Stimulated activated CD8-positive, alpha-beta memory T cell treated with anti-CD3 and anti-CD28 coated beads, Interleukin-12 subunit alpha, Interleukin-12 subunit beta, amount 100 ng/mL, for 24 hours (primary cell): ENCODE results near the gene AK2.
"Not testable (repeated sequence)": the region's sequence is repeated elsewhere in the genome, so short reads cannot be mapped to it uniquely, and the experiment has no call there.

Experiments
- DNase-seq: peaks from one replicate; pipeline ENCODE4 v3.0.0-alpha.2; 2020; ENCODE audit errors: extremely low read depth

Gene AK2

DNA sequence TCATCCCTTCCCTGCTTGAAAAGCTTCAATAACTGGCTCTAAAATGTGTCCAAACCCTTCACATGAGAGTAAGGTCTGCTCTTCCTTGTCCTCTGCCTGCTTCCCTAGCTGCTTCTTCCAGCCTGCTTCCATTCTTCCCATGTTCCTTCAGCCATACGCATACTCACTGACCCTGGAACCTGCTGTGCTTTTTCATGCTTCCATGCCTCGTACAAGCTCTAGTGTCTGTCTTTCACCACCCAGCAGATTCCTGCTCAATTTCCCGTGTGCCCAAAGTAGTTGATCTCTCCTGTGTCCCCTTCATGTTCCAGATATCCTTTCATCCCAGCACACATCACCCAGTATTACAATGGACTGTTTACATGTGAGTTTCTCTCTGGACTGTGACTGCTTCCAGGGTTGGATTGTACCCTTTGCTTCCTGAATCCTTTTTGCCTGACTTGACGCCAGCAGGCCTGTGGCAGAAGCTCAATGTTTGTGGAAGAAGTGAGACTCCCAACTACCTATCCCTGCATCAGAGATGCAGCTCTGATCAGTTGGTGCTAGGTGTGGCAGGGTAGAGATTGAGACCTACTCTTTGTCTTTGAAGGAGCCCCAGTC lies 36.2 kb downstream of the AK2 start:
- DNase-seq, result no peak

DNA sequence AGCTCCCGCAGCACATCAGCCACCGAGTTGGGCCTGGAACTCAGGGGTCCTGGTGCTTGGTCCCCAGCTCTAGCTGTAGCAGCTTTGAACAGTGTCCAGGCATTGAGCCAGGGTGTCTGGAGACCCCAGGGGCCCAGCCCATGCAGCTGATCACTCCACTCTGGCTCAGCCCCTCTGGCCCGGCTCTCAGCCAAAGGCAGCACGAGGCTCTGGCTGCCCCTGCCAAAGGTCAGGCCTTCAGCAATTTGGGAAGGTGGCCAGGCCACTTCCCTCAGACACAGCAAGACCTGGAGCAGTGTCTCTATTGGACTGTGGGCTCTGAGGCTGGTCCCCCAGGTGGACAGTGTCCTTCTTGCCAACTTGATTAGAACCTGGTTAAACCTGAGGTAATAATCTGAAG lies 37.7 kb downstream of the AK2 start:
- DNase-seq, result no peak

DNA sequence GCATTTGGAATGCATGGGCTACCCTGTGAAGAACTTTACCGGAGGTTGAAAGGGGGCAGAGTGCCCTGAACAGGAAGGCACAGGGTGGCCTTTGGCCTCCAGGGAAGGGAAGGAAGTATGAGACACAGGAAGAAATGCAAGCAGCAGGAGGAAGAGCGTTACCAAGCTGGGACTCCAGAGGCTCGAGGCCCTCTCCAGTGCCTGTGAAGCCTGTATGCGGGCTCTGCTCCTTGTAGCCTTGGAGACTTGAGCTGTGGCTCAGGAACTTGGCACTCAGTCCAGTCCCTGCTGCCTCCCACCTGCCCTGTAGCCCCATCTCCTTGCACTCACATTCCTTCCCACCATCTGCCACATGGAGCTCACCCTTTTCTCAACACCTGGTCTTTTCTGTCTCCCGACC lies 38.6 kb downstream of the AK2 start:
- no peak for DNase-seq

DNA sequence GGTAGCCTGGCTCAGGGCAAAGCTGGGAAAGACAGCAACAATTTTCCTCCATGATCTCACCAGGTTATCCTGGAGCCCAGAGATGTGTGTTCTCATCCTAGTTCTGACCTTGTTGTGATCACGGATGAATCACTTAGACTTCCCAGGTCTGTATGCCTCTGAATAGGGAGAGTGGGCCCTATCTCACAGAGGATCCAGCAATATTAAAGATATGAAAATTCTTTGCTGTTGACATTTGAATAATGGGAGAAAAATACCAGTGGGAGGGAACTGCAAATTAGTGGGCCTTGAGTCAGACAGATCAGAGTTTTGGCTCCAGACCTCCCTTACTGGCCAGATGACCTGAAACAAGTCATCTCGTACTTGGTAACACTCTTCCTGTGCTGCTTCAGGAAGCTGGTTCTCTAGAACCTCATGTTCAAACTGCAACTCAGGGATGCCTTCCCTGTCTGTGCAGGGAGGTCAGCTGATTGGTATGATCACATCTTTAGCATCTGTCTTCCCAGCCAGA lies 39.2 kb downstream of the AK2 start:
- DNase-seq, result no peak

DNA sequence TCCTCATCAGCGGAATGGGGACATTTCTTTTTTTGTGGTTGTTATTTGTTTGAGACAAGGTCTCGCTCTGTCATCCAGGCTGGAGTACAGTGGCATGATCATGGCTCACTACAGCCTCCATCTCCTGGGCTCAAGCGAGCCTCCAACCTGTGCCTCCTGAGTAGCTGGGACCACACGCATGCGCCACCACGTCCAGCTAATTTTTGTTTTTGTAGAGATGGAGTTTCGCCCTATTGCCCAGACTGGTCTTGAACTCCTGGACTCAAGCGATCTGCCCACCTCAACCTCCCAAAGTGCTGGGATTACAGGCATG lies 43.4 kb downstream of the AK2 start:
- DNase-seq, result not testable (repeated sequence)

DNA sequence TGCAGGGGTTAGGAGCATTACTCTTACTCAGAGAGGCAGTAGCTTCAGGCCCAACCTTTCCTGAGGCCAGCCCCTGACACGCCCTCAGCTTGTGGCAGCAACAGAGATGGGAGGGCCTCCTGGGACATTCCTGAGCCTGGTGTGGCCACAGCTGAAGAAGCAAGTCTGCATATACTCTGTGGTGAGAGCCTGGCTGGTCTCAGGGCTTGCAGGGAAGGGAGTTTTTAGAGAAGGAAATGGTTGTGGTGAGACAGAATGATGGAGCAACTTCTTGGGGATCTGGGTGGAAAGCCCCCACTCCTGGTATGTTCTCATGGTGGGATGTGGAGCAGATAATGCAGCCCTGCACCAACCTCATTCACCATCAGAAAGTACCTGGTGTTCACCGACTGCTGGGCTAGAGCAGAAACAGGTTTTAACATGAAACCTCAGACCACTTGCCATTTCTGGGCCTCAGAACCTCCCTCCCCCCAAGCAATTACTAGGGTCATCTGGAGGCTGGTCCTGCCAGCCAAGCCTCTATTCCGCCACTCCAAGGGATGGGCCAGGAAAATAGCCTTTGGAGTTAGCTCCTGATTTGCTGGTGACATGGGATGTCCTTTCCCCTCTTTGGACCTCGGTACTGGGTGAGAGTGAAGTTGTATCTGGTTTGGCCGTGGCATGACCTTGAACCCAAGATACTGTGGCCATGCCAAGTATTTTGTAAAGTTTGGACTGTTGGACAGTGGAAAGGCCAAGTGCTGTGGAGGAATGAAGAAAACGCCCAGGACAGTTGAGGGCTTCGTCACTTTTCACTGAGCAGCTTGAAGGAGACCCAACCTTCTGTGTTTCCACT lies 44.0 kb downstream of the AK2 start:
- peak; percentile 33 for DNase-seq

DNA sequence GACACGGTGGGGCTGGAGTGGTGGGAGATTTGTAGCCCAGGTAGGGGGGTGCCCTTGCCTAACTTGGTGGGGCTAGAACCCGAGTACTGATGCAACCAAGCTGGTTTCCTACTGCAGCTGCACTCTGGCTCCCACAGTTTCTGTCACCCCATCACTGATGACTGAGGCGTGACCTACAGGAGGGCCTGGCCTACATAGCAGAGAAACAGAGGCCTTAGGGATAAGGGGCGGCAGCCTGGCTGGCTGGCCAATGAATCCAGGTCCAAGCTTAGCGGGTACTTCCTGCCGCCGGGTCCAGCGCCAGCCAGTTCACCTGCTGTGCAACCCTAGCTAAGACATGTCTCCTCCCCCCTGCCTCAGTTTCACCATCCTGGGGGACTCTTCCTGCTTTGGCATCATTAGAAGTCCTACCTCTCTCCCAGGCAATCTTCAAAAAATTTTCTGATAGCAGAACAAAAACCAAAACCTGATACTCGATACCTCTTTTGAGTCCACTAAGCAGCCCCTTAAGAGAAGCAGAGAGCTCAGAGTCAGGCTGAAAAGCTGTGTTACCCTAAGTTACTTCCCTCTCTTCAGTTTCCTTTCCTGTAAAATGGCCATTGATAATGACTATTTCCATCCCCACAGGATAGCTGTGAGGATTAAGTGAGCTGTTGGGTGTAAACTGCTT lies 44.7 kb downstream of the AK2 start:
- no peak for DNase-seq

DNA sequence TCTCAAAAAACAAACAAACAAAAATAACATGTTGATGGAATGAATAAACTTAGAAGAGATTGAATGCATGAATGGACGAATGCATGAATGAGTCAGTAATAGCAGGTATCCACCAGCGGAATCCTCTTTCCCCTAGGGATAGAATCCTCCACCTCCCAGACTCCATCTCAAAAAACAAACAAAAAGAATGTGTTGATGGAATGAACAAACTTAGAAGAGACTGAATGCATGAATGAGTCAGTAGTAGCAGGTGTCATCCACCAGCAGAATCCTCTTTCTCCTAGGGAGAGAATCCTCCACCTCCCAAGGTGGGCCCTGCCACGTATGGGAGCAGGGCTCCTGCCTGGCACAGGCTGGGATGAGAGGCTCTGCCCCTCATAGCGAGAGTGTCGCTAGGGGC lies 45.3 kb downstream of the AK2 start:
- no peak for DNase-seq

DNA sequence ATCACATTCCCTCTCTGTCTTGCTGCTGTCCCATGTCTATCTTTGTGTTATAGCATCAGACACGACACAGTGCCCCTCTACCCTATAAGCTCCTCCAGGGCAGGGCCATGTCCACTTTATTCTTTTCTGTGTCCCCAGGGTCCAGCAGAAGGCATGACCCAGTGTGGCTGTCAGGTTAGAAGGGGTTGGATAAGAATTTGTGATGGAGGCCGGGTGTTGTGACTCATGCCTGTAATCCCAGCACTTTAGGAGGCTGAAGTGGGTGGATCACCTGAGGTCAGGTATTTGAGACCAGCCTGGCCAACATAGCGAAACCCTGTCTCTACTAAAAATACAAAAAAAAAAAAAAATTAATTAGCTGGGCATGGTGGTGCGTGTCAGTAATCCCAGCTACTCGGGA lies 45.8 kb downstream of the AK2 start:
- DNase-seq, result no peak

DNA sequence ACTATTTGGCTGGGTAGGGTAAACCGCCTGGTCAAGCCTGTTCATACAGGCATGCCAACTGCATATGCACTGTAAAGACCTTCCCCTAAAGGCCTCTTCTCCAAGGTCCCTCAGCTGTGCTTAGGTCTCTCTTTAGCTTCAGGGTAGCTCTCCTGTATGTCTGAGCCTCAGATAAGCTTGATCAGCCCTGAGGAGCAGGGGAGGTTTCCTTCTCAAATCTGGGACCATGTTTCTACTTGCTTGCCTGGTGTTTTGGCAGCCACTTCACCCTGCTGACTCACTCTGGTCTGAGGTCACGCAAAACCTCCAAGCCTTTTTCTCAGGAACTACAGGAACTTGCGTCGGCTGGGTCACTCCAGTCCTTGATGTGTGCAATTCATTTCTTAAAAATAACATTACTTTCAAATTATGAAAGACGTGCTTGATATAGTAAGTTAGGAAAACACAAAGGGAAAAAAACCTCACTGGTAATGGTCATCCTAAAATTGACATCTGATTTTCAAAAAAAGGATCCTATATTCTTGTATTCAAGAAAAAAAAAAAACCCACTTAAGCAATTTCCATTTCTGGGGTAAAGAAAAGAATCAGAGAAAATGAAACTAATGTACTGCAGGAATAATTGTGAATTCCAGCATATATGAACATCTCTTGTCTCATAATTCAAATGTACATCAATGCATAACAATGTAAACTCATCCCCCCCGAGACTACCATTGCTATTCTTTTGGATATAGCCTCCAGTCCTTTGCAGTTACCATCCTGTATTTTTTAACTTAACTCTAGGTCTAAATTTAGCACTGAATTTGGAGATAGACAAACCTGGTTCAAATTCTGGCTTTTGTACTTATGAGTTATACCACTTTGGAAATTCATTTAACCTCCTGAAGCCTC lies 47.3 kb downstream of the AK2 start:
- no peak for DNase-seq

DNA sequence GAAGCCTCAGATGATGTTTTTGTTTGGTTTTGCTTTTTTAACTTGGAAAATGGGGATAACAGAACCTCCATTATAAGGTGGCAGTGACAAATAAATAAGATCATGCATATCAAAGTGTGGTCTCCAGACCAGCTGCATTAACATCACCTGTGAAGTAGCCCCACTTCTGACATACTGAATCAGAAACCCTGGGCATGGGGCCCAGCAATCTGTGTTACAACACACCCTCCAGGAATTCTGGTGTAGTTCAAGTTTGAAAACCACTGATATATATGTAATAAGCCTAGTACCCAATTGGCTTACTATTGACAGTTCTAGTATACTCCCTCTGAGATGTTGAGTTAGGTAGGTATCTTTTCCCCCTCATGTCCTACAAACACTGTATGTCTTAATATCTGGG lies 48.0 kb downstream of the AK2 start:
- DNase-seq, result no peak

DNA sequence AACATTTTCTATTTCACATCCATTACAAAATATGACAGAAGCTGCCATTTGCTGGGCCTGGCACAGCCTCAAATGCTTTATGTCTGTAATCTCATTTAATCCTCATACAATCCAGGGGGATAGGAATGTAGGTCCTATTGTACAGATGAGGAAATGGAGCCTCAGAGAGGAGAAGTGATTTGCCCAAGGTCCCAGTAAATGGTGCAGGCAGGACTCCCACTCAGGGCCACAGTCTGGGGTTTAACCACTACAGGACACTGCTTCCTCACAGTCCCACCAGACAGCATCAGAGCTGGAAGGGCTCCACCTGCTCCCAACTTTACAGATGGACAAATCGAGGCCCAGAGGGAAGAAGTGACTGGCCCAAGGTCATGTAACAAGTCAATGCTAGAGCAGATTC lies 51.5 kb downstream of the AK2 start:
- DNase-seq, result no peak

DNA sequence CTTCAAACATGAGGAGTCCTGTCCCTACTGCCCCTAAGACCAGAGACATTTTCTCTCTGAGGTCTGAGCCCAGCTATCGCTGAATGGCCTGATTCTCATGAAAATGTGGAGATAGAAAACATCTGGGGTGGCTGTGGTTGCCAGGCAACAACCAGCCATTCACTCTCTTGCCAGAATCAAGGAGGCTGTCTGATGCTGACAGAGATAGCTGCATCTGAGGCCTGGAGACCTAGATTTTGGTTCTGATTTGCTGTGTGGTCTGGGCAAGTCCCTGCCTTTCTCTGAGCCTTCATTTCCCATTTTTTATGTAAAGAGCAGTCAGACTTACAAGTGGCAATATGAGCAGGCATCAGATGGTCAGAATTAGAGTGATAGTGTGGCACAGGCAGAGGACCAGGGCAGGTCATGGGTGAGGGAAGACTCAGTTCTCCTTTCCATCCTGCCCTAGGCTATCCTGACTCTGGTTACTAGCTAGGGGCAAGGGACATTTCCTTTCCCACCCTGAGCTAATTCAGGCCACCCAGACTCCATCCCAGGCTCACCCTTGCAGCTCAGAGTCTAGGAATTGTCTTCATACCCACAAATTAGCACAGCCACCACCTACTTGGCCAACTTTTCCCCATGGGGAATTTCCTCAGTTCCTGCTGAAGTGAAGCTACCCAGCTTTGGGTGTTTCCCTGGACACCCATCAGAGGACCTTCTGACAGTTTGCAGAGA lies 52.1 kb downstream of the AK2 start:
- no peak for DNase-seq

DNA sequence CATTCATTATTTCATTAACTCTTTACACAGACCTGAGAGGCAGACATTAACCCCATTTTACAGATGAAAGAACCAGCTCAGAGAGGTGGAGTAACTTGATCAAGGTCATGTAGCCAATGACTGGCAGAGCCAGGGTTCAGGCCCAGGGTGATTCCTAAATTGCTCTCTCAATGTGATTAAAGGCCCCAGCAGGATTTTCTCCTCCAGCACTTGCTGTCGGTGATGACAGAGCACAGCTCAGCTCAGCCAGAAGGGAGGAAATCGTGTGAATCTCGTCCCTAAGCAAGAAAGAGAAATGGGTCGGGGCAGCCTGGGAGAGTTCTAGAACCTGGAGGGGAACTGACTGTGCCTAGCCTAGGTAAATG lies 52.6 kb downstream of the AK2 start:
- no peak for DNase-seq

DNA sequence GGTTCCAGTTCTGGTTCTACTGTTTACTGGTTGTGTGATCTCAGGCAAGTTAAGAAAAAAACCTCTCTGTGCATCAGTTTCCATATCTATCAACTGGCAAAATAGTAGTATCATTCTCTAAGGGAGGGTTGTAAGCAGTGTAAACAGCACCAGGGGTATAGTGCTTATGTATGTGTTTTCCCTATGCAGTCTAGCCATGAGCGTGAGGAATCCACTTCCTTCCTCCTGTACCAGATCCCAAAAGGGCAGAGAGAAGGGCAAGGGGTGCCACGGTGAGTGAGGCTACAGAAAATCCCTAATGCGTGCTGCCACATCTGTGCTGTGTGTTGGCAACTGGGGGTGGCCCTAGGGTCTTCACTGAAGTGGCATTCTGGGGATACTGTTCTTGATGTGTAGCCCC lies 53.7 kb downstream of the AK2 start:
- DNase-seq, result no peak

DNA sequence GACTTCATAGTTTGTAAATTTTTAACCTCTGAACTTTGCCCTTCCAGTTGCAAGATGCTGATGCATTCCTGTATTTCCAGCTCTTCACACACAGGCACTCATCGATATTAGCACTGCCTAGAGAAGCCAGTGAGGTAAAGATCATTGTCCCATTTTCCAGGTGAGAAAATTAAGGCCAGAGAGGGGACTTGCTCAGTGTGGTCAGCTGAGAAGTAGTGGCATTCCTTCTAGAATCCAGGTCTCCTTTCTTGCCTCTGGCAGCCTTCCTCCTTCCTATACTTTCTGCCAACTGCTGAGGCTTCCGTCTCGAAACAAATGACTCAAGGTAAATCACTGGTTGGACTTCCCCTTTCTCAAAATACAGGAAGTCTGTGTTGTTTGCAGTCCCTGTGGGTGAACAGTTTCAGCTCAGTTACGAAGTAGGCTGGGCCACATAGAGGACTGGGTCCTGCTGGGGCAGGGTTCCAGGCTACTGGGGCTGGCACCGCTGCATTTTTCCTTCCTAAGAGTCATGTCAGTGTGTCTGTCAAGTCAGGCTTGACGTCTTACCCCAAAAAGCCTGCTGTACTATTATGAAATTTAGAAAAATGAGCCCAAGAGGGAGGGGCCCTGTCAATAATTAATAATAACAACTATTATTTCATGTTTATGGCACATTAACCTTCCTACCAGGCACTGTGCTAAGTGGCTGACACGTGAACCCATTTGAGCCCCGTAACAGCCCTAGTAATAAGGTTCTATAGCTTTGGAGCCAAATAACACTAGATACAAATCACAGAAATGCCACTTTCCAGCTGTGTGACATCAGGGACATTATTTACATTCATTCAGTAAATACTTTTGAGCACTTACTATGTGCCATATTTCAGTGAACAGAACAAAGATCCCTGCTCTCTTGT lies 55.4 kb downstream of the AK2 start:
- DNase-seq, result no peak

DNA sequence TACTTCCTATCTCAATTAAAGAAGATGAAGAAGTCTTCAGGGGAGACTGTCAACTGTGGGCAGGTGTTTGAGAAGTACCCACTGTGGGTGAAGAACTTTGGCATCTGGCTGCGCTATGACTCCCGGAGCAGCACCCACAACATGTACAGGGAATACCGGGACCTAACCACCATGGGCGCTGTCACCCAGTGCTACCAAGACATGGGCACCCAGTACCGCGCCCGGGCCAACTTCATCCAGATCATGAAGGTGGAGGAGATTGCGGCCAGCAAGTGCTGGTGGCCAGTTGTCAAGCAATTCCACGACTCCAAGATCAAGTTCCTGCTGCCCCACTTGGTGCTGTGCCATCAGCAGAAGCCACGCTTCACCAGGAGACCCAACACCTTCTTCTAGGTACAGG lies 56.6 kb downstream of the AK2 start:
- no peak for DNase-seq

DNA sequence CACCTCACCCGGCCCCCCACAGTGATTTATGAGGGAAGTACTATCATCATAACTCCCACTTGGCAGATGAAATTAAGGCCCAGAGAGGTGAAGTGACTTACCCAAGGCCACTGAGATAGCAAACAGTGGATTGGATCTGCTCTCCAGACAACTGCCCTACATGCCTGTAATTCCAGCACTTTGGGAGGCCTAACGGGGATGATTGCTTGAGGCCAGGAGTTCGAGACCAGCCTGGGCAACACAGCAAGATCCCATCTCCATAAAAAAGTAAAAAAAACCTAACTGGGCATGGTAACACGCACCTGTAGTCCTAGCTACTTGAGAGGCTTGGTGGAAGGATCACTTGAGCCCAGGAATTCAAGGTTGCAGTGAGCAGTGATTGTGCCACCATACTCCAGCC lies 57.8 kb downstream of the AK2 start:
- no peak for DNase-seq

DNA sequence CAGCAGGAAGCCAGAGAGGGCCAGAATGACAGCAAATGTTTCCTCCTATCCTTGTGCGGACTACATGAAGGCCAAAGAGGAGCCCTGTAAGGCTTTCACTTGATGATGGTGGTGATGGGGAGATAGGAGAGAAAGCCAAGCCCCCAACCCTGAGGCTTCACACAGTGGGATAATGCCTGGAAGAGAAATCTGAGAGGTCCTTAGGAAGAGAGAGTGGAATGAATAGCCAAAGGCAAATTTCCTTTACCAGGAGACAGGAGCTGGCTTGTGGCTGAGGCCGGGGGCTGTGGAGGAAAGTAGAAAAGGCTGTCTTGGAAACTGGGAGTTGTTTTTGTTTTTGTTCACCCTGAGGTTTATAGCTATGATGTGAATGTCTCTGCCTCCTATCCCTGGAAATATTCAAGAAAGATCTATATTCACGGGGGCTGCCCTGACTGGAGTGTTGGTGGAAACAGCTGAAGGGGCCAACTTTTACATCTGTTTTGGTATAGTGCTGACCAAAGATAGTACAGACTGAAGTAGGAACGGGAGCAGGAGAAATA lies 59.1 kb downstream of the AK2 start:
- DNase-seq, result no peak

DNA sequence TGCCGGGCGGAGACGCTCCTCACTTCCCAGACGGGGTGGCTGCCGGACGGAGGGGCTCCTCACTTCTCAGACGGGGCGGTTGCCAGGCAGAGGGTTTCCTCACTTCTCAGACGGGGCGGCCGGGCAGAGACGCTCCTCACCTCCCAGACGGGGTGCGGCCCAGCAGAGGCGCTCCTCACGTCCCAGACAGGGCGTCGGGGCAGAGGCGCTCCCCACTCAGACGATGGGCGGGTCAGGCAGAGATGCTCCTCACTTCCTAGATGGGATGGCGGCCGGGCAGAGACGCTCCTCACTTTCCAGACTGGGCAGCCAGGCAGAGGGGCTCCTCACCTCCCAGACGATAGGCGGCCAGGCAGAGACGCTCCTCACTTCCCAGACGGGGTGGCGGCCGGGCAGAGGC lies 61.6 kb downstream of the AK2 start:
- not testable (repeated sequence) for DNase-seq
